Lower lobe of right lung (tissue), 2 donors: ENCODE data around the gene GARIN1A. TPM values are rescaled to one million over a fixed set of nuclear protein-coding genes. Genes with fewer than 3 reads are reported as not detected.
"Not testable (repeated sequence)": the region's sequence is repeated elsewhere in the genome, so short reads cannot be mapped to it uniquely, and the experiment has no call there.

ENCODE experiments used
- ATAC-seq, 2 donors: fragments of 200-7000 bp; cut with Tn5 transposase; one replicate each; pipeline ENCODE4 v1.9.1; 2020 to 2022; ENCODE audit warnings: mild to moderate bottlenecking in 2 of 2, moderate library complexity in 2 of 2
- DNase-seq: peaks from one replicate; pipeline ENCODE4 v3.0.0-alpha.2; 2020
- H3K27ac ChIP-seq: fragments of 200-600 bp; one replicate; pipeline ENCODE4 v1.8.0; 2022
- H3K27me3 ChIP-seq: fragments of 200-600 bp; one replicate; pipeline ENCODE4 v1.8.0; 2022; ENCODE audit warnings: low read depth
- H3K36me3 ChIP-seq: fragments of 200-600 bp; one replicate; pipeline ENCODE4 v1.8.0; 2022; ENCODE audit warnings: mild to moderate bottlenecking
- H3K4me1 ChIP-seq: fragments of 200-600 bp; one replicate; pipeline ENCODE4 v1.8.0; 2022
- H3K4me3 ChIP-seq: fragments of 200-600 bp; one replicate; pipeline ENCODE4 v1.8.0; 2022; ENCODE audit warnings: mild to moderate bottlenecking
- H3K9me3 ChIP-seq: fragments of 200-600 bp; one replicate; pipeline ENCODE4 v1.8.0; 2022
- CTCF ChIP-seq: fragments of 200-600 bp; IDR thresholded peaks from one replicate; pipeline ENCODE4 v1.8.0; 2022; ENCODE audit warnings: antibody characterized with exemption, mild to moderate bottlenecking
- intact Hi-C: fragments of 100-400 bp; cut with DNase I; formaldehyde crosslinking; loops from one replicate; pipeline ENCODE4 v1.11.0; 2022
- total RNA-seq: library from RNA; stranded (reverse); fragmentation: NEBNext Ultra II Directional; extraction: Animal tissue kit (Norgen Biotek cat#: 25700); gene quantifications from one replicate; pipeline ENCODE4 v1.2.1, GENCODE V29; 2021
- donor health status: DM: no; HTN: yes; CAD: no; lungs with severe emphysema.

Gene GARIN1A
- total RNA-seq, 1 donor from 2014 or later, result 3.4 TPM

GRCh38 chr7:128687131-128687530, 15.0 kb downstream of the GARIN1A start:
- no peaks in the 10 kb centered on the region for H3K4me1 ChIP-seq
- ATAC-seq, result no peak
- H3K27me3 ChIP-seq, result no peaks in the 10 kb centered on the region
- H3K36me3 ChIP-seq, result peaks cover 4% of the 10 kb centered on the region
- TF ChIP-seq CTCF, result no peak
- H3K27ac ChIP-seq, result no peak overlapping the region
- H3K4me3 ChIP-seq, result no peak overlapping the region
- no peaks in the 10 kb centered on the region for H3K9me3 ChIP-seq
- DNase-seq, result no peak
- intact Hi-C loops, result no loop called here

GRCh38 chr7:128688492-128688891, 16.4 kb downstream of the GARIN1A start:
- Histone ChIP-seq H3K9me3 (no peaks in the 10 kb centered on the region), H3K4me1 (no peaks in the 10 kb centered on the region), H3K27ac (no peak overlapping the region), H3K4me3 (no peak overlapping the region), H3K27me3 (no peaks in the 10 kb centered on the region), H3K36me3 (no peaks in the 10 kb centered on the region)
- ATAC-seq, result no peak
- DNase-seq, result no peak
- intact Hi-C loops, result no loop called here
- TF ChIP-seq CTCF, result no peak

- ATAC-seq, intact Hi-C loops, DNase-seq: not testable (repeated sequence)
These were observed 17.3 kb downstream of the GARIN1A start for GRCh38 chr7:128689161-128689935.

GRCh38 chr7:128691227-128691626, 19.1 kb downstream of the GARIN1A start:
- Histone ChIP-seq H3K4me1 (no peaks in the 10 kb centered on the region), H3K9me3 (no peaks in the 10 kb centered on the region), H3K27ac (no peak overlapping the region), H3K27me3 (peaks cover 3% of the 10 kb centered on the region), H3K36me3 (no peaks in the 10 kb centered on the region), H3K4me3 (no peak overlapping the region)
- intact Hi-C loops, result no loop called here
- ATAC-seq, result no peak
- no peak for TF ChIP-seq CTCF
- DNase-seq, result no peak

More at GRCh38 chr7:128689161-128689935, 17.3 kb downstream of the GARIN1A start:
- H3K9me3 ChIP-seq, H3K27me3 ChIP-seq, H3K36me3 ChIP-seq, H3K27ac ChIP-seq, H3K4me1 ChIP-seq, H3K4me3 ChIP-seq: not testable (repeated sequence)

GRCh38 chr7:128692623-128693270, 20.7 kb downstream of the GARIN1A start:
- peaks cover 6% of the 10 kb centered on the region for H3K4me1 ChIP-seq
- no peaks in the 10 kb centered on the region for H3K9me3 ChIP-seq
- intact Hi-C loops, result no loop called here
- H3K4me3 ChIP-seq, result no peak overlapping the region
- DNase-seq (no peak), ATAC-seq (no peak)
- TF ChIP-seq CTCF, result no peak
- H3K27me3 ChIP-seq, result peaks cover 18% of the 10 kb centered on the region
- no peaks in the 10 kb centered on the region for H3K36me3 ChIP-seq
- H3K27ac ChIP-seq, result no peak overlapping the region

GRCh38 chr7:128693373-128694015, 21.4 kb downstream of the GARIN1A start:
- DNase-seq (no peak), ATAC-seq (no peak)
- no peak for TF ChIP-seq CTCF
- Histone ChIP-seq H3K27ac (no peak overlapping the region), H3K36me3 (no peaks in the 10 kb centered on the region), H3K4me3 (no peak overlapping the region), H3K27me3 (peaks cover 25% of the 10 kb centered on the region), H3K9me3 (no peaks in the 10 kb centered on the region), H3K4me1 (peaks cover 7% of the 10 kb centered on the region)
- intact Hi-C loops, result no loop called here
